Stimulated activated CD8-positive, alpha-beta memory T cell treated with anti-CD3 and anti-CD28 coated beads, Interleukin-4, amount 100 ng/mL, for 24 hours (primary cell): Measurements from ENCODE around the gene KCNK6.

ENCODE experiments used
- DNase-seq: peaks from one replicate; pipeline ENCODE4 v3.0.0-alpha.2; 2020; ENCODE audit warnings: low read depth

The KCNK6 gene

GRCh38 chr19:38319421-38320258, at the start of gene KCNK6:
Gene KCNK6 (plus strand): TSS chr19:38319845. CDS start chr19:38319951, 106 bp downstream.
- DNase-seq: peak; percentile 49

- DNase-seq: no peak
Observed at GRCh38 chr19:38270587-38271167, 49.0 kb upstream of the KCNK6 start.

GRCh38 chr19:38273499-38273898, 46.1 kb upstream of the KCNK6 start:
- no peak for DNase-seq

- no peak for DNase-seq
Observed at GRCh38 chr19:38274739-38275138, 44.9 kb upstream of the KCNK6 start.

GRCh38 chr19:38276942-38277517, 42.6 kb upstream of the KCNK6 start:
- no peak for DNase-seq

- DNase-seq: no peak
Observed at GRCh38 chr19:38277549-38277948, 42.1 kb upstream of the KCNK6 start.

GRCh38 chr19:38277969-38278680, 41.5 kb upstream of the KCNK6 start:
- no peak for DNase-seq

- no peak for DNase-seq
Observed at GRCh38 chr19:38278751-38279150, 40.9 kb upstream of the KCNK6 start.

GRCh38 chr19:38280030-38280921, 39.4 kb upstream of the KCNK6 start:
- no peak for DNase-seq

- no peak for DNase-seq
Observed at GRCh38 chr19:38281811-38282566, 37.7 kb upstream of the KCNK6 start.

GRCh38 chr19:38283271-38283670, 36.4 kb upstream of the KCNK6 start:
- no peak for DNase-seq

- no peak for DNase-seq
Observed at GRCh38 chr19:38284422-38284821, 35.2 kb upstream of the KCNK6 start.

GRCh38 chr19:38285567-38285966, 34.1 kb upstream of the KCNK6 start:
- DNase-seq: no peak

- no peak for DNase-seq
Observed at GRCh38 chr19:38287604-38288003, 32.0 kb upstream of the KCNK6 start.

GRCh38 chr19:38288123-38288855, 31.4 kb upstream of the KCNK6 start:
- no peak for DNase-seq

- no peak for DNase-seq
Observed at GRCh38 chr19:38289955-38290354, 29.7 kb upstream of the KCNK6 start.

GRCh38 chr19:38290631-38291147, 29.0 kb upstream of the KCNK6 start:
- no peak for DNase-seq

- no peak for DNase-seq
Observed at GRCh38 chr19:38291855-38292254, 27.8 kb upstream of the KCNK6 start.

- no peak for DNase-seq
Observed at GRCh38 chr19:38293281-38293680, 26.4 kb upstream of the KCNK6 start.

GRCh38 chr19:38294090-38294489, 25.6 kb upstream of the KCNK6 start:
- no peak for DNase-seq
